H1 (cell line): ENCODE results near the gene SIRT3. TPM values are rescaled to one million over a fixed set of nuclear protein-coding genes. Genes with fewer than 3 reads are reported as not detected.

ENCODE experiments used
- CTCF ChIA-PET: fragments of 300-600 bp; sonication (Branson Sonifier 250); formaldehyde crosslinking; loops from one replicate; lab custom pipeline; 2021; ENCODE audit not compliant: partially characterized antibody; lab: Charles Lee
- POLR2A ChIA-PET: fragments of 300-600 bp; sonication (Branson Sonifier 250); formaldehyde crosslinking; loops from one replicate; lab custom pipeline; 2021; ENCODE audit warnings: inconsistent platforms; ENCODE audit not compliant: partially characterized antibody; lab: Charles Lee
- DNase-seq, 2 experiments: peaks; one replicate each; pipeline versions ENCODE4 v3.0.0 to v3.0.0-alpha.2; 2010 to 2022; ENCODE audit warnings: low spot score in 2 of 2, low read depth in 1 of 2, mixed read lengths in 1 of 2
- FAIRE-seq: peaks from 2 replicates; lab custom pipeline; 2011; peaks lifted over from hg19 to GRCh38; lab: Jason Lieb, UNC
- H2AFZ ChIP-seq: 2 replicates; pipeline ENCODE4 v1.8.1; 2012; ENCODE audit warnings: low read length, inconsistent platforms
- H2AK5ac ChIP-seq: 2 replicates; pipeline ENCODE4 v1.6.1; 2013; ENCODE audit warnings: low read depth, low read length
- H2BK120ac ChIP-seq: replicated peaks from 2 replicates; pipeline ENCODE3; 2013; ENCODE audit warnings: low read depth, low read length, inconsistent platforms
- H2BK12ac ChIP-seq: 2 replicates; pipeline ENCODE4 v1.6.1; 2013; ENCODE audit warnings: low read depth, low read length
- H2BK15ac ChIP-seq: 2 replicates; pipeline ENCODE4 v1.6.1; 2013; ENCODE audit warnings: low read length
- H2BK20ac ChIP-seq: 2 replicates; pipeline ENCODE4 v1.6.1; 2013; ENCODE audit warnings: low read length
- H2BK5ac ChIP-seq: 2 replicates; pipeline ENCODE4 v1.6.1; 2013; ENCODE audit warnings: low read depth, low read length
- H3K14ac ChIP-seq: 2 replicates; pipeline ENCODE4 v1.6.1; 2013; ENCODE audit warnings: inconsistent platforms; ENCODE audit not compliant: insufficient read length
- H3K18ac ChIP-seq: 2 replicates; pipeline ENCODE4 v1.6.1; 2013; ENCODE audit warnings: low read length; ENCODE audit errors: extremely low read depth
- H3K23ac ChIP-seq: 2 replicates; pipeline ENCODE4 v1.6.1; 2013; ENCODE audit warnings: inconsistent platforms; ENCODE audit not compliant: insufficient read length
- H3K23me2 ChIP-seq: 2 replicates; pipeline ENCODE4 v1.6.1; 2013; ENCODE audit warnings: low read depth, low read length
- H3K27ac ChIP-seq: 2 replicates; pipeline ENCODE4 v1.6.1; 2011; ENCODE audit warnings: low read depth, low read length, inconsistent platforms
- H3K27me3 ChIP-seq, 4 experiments: replicated peaks in 1 of 4; 1 replicate in 1 of 4; 2 replicates in 3 of 4; pipeline versions ENCODE4 v1.6.1 to v1.8.1; 2011 to 2013; ENCODE audit warnings: low read length in 3 of 4, mild to moderate bottlenecking in 3 of 4, inconsistent platforms in 2 of 4, mixed read lengths in 2 of 4, moderate library complexity in 1 of 4; ENCODE audit not compliant: control insufficient read depth in 3 of 4, insufficient read depth in 3 of 4; ENCODE audit errors: extremely low read depth in 1 of 4
- H3K36me3 ChIP-seq, 4 experiments: 2 replicates each; pipeline versions ENCODE4 v1.6.1 to v1.8.1; 2011 to 2013; ENCODE audit warnings: mild to moderate bottlenecking in 4 of 4, low read length in 3 of 4, moderate library complexity in 2 of 4, control low read depth in 1 of 4, inconsistent platforms in 1 of 4; ENCODE audit not compliant: insufficient read depth in 4 of 4, control insufficient read depth in 2 of 4
- H3K4ac ChIP-seq: replicated peaks from 2 replicates; pipeline ENCODE3; 2013; ENCODE audit warnings: low read length, low read depth, mixed read lengths, inconsistent platforms; ENCODE audit not compliant: insufficient read length
- H3K4me1 ChIP-seq, 4 experiments: replicated peaks in 1 of 4; 1 replicate in 1 of 4; 2 replicates in 3 of 4; pipeline versions ENCODE4 v1.6.1 to v1.8.1; 2011 to 2013; ENCODE audit warnings: low read length in 3 of 4, inconsistent platforms in 2 of 4, mixed read lengths in 1 of 4; ENCODE audit not compliant: insufficient read depth in 4 of 4, control insufficient read depth in 3 of 4
- H3K4me2 ChIP-seq, 2 experiments: 2 replicates each; pipeline versions ENCODE4 v1.6.1 to v1.8.1; 2011 to 2013; ENCODE audit warnings: low read depth in 2 of 2, low read length in 2 of 2, control low read depth in 1 of 2, inconsistent platforms in 1 of 2, mild to moderate bottlenecking in 1 of 2; ENCODE audit not compliant: insufficient read depth in 1 of 2
- H3K4me3 ChIP-seq, 4 experiments: fragments of 200-600, 300-600 bp in 1 of 4; sonication (generic), shearing (Covaris generic), sonication (Bioruptor Twin) in 1 of 4; 2 replicates each; pipeline versions ENCODE4 v1.5.1 to v1.8.1; 2011 to 2016; ENCODE audit warnings: low read length in 4 of 4, low read depth in 3 of 4, control low read depth in 2 of 4, inconsistent platforms in 2 of 4, mild to moderate bottlenecking in 2 of 4, mixed read lengths in 1 of 4, moderate library complexity in 1 of 4; ENCODE audit not compliant: insufficient read depth in 2 of 4; ENCODE audit errors: extremely low read depth in 1 of 4
- H3K56ac ChIP-seq: replicated peaks from 2 replicates; pipeline ENCODE3; 2013; ENCODE audit warnings: low read depth, mild to moderate bottlenecking, mixed read lengths, low read length, inconsistent platforms; ENCODE audit not compliant: insufficient read length
- H3K79me1 ChIP-seq: 2 replicates; pipeline ENCODE4 v1.6.1; 2013; ENCODE audit warnings: low read depth, low read length, control low read depth
- H3K79me2 ChIP-seq, 2 experiments: 2 replicates each; pipeline versions ENCODE4 v1.6.1 to v1.8.1; 2012 to 2013; ENCODE audit warnings: low read length in 2 of 2, mild to moderate bottlenecking in 2 of 2, inconsistent platforms in 1 of 2; ENCODE audit not compliant: insufficient read depth in 2 of 2, control insufficient read depth in 1 of 2
- H3K9ac ChIP-seq, 4 experiments: replicated peaks in 1 of 4; 1 replicate in 1 of 4; 2 replicates in 3 of 4; pipeline versions ENCODE4 v1.6.1 to v1.8.1; 2011 to 2013; ENCODE audit warnings: low read depth in 3 of 4, low read length in 3 of 4, control low read depth in 2 of 4, mild to moderate bottlenecking in 2 of 4, moderate library complexity in 2 of 4, inconsistent platforms in 1 of 4; ENCODE audit errors: extremely low read depth in 1 of 4
- H3K9me3 ChIP-seq, 2 experiments: 2 replicates each; pipeline versions ENCODE4 v1.6.1 to v1.8.1; 2012 to 2013; ENCODE audit warnings: mild to moderate bottlenecking in 2 of 2, moderate library complexity in 2 of 2, control low read depth in 1 of 2, inconsistent platforms in 1 of 2, low read depth in 1 of 2, low read length in 1 of 2, mixed read lengths in 1 of 2; ENCODE audit not compliant: insufficient read depth in 2 of 2
- H4K20me1 ChIP-seq, 2 experiments: replicated peaks in 1 of 2; 2 replicates each; pipeline versions ENCODE3 to v1.8.1; 2011 to 2013; ENCODE audit warnings: inconsistent platforms in 2 of 2, low read length in 2 of 2, mild to moderate bottlenecking in 1 of 2; ENCODE audit not compliant: insufficient read depth in 2 of 2, control insufficient read depth in 1 of 2
- H4K5ac ChIP-seq: 2 replicates; pipeline ENCODE4 v1.6.1; 2013; ENCODE audit warnings: low read length, low read depth, mixed read lengths, inconsistent platforms; ENCODE audit not compliant: insufficient read length
- H4K8ac ChIP-seq: 2 replicates; pipeline ENCODE4 v1.8.0; 2013; ENCODE audit warnings: mild to moderate bottlenecking, moderate library complexity, low read length, inconsistent platforms; ENCODE audit not compliant: insufficient read depth; ENCODE audit errors: extremely low read depth
- H4K91ac ChIP-seq: replicated peaks from 2 replicates; pipeline ENCODE3; 2013; ENCODE audit warnings: low read length, mixed read lengths, inconsistent platforms; ENCODE audit not compliant: insufficient read length
- BACH1 ChIP-seq: IDR thresholded peaks from 2 replicates; pipeline ENCODE4 v1.6.1; 2012; ENCODE audit warnings: low read length, improper control_type of control experiment
- EGR1 ChIP-seq: IDR thresholded peaks from 2 replicates; pipeline ENCODE4 v1.6.1; 2011; ENCODE audit warnings: low read depth, low read length, borderline replicate concordance
- EZH2 ChIP-seq: fragments of 200-600 bp; sonication (generic); IDR thresholded peaks from 2 replicates; pipeline ENCODE4 v1.7.1; 2012; ENCODE audit warnings: low read depth, mild to moderate bottlenecking, moderate library complexity, low read length, inconsistent platforms; ENCODE audit not compliant: severe bottlenecking
- HDAC6 ChIP-seq: IDR thresholded peaks from one replicate; pipeline ENCODE4 v1.7.1; 2012; ENCODE audit warnings: low read depth, mild to moderate bottlenecking, inconsistent platforms, low read length, moderate library complexity
- MAFK ChIP-seq: IDR thresholded peaks from 2 replicates; pipeline ENCODE4 v1.6.1; 2012; ENCODE audit warnings: low read depth, mild to moderate bottlenecking, improper control_type of control experiment, low read length
- RNF2 ChIP-seq: fragments of 200-900, 300-1000 bp; sonication (generic); IDR thresholded peaks from 2 replicates; pipeline ENCODE4 v1.7.1; 2016; ENCODE audit warnings: borderline replicate concordance, low read depth, mild to moderate bottlenecking, antibody characterized with exemption, low read length; ENCODE audit not compliant: poor library complexity, severe bottlenecking; ENCODE audit errors: missing control alignments
- WGBS, 2 experiments: shearing (Covaris generic) in 1 of 2; methylation state at CpG; one replicate each; pipeline versions ENCODE4 v1.1.6 to v1.1.7; 2013 to 2015; ENCODE audit warnings: low lambda C conversion rate in 2 of 2, mixed read lengths in 2 of 2, inconsistent platforms in 1 of 2, low coverage in 1 of 2, missing lambda C conversion rate in 1 of 2; ENCODE audit not compliant: insufficient replicate concordance in 2 of 2, insufficient coverage in 1 of 2, insufficient read length in 1 of 2; ENCODE audit errors: extremely low coverage in 1 of 2, missing lambda C conversion rate in 1 of 2; 5-methylcytosine and 5-hydroxymethylcytosine counted together
- polyA plus RNA-seq, 7 experiments: library from polyadenylated mRNA; depleted of rRNA in 3 of 7; stranded (reverse) in 5 of 7; unstranded in 2 of 7; fragments of >200 nt in 5 of 7; fragments of 200-250 nt in 2 of 7; gene quantifications; 1 replicate in 5 of 7; 2 replicates in 1 of 7; 4 replicates in 1 of 7; pipeline versions ENCODE4 v1.2.1 to v1.2.3, GENCODE V29; 2011 to 2013; ENCODE audit warnings: missing spikeins in 2 of 7, mixed read lengths in 2 of 7
- total RNA-seq: library from RNA; stranded (reverse); fragmentation: NEBNext Ultra II Directional; extraction: Animal tissue kit (Norgen Biotek cat#: 25700); gene quantifications from 2 replicates; pipeline ENCODE4 v1.2.1, GENCODE V29; 2021

Gene SIRT3
- total and polyA plus RNA-seq, 2 of the 8 experiments (the other 6 are each of a cell fraction or from before 2014, with no cell fraction given) = 14.3 to 21.6 TPM

DNA sequence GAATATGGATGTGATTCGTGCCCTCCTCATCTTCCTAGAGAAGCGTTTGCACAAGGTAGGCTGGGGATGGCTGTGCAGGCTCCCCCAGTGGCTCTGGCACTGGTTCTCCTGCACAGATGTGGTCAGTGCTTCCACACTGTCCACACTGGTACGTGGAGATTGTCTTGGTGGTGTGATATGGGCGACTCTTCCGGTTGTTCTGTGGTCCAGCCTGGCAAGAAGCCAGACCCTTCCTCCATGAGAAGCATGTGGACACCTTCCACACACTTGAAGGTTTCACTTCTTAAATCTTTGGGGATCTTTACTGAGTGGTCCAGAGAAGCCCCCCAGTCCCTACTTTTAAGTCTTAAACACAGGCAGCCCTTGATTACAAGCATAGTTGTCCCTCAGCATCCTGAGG lies 24.8 kb downstream of the SIRT3 start:
- Histone ChIP-seq H3K56ac (no peak overlapping the region), H3K4me1 (peaks cover 0 to 21% (median 7%) of the 10 kb centered on the region in 4 experiments; a peak in 5 of 7 replicates), H3K36me3 (peaks cover 32 to 57% (median 41%) of the 10 kb centered on the region in 4 experiments), H4K91ac (no peak overlapping the region), H3K79me2 (peaks cover 0 to 25% of the 10 kb centered on the region in 2 experiments; a peak in 2 of 4 replicates), H3K79me1 (peaks cover 6% of the 10 kb centered on the region), H3K14ac (no peak overlapping the region), H4K8ac (no peak overlapping the region), H3K27ac (no peak overlapping the region), H3K23ac (no peak overlapping the region), H2AFZ (no peak overlapping the region), H2BK120ac (no peak overlapping the region), H3K4me3 (no peak overlapping the region), H2BK15ac (no peak overlapping the region), H2BK12ac (no peak overlapping the region), H4K5ac (no peak overlapping the region), H3K27me3 (no peaks in the 10 kb centered on the region), H3K18ac (no peak overlapping the region), H4K20me1 (peaks cover 0 to 11% of the 10 kb centered on the region in 2 experiments), H3K9ac (no peak overlapping the region), H2AK5ac (no peak overlapping the region), H2BK5ac (no peak overlapping the region), H3K23me2 (peaks cover 22% of the 10 kb centered on the region), H2BK20ac (no peak overlapping the region), H3K4me2 (no peak overlapping the region), H3K4ac (no peak overlapping the region), H3K9me3 (no peaks in the 10 kb centered on the region)
- 91% methylated on average over 5 of the region's 5 CpGs; no CpG with 5 or more reads in 1 of the 2 experiments for WGBS, 2 experiments
- CTCF ChIA-PET = interaction anchor here (0.9 to 2.4 kb wide), 4 partner anchors 19 to 152 kb away, joined by 3 to 11 read pairs (median 6); no protein-coding TSS in a partner anchor
- DNase-seq (no peak), FAIRE-seq (no peak)
- POLR2A ChIA-PET = interaction anchor here (8.7 kb wide), 1 partner anchor 20 kb away, joined by 99 read pairs; the partner anchor contains the start of gene SIRT3
- TF ChIP-seq EGR1 = no peak
- no peak for TF ChIP-seq EZH2
- TF ChIP-seq HDAC6 = no peak
- no peak for TF ChIP-seq RNF2
- TF ChIP-seq BACH1 = no peak
- TF ChIP-seq MAFK = no peak
